ENCODE measurements around the gene EPS8L3. TPM values are rescaled to one million over a fixed set of nuclear protein-coding genes. Genes with fewer than 3 reads are reported as not detected.

The EPS8L3 gene
- polyA plus RNA-seq, 1 donor from 2014 or later, result not detected

GRCh38 chr1:109786531-109787021 is 22.9 kb upstream of the EPS8L3 start:
- no peaks in the 10 kb centered on the region for H3K79me2 ChIP-seq (replicated peaks; ENCODE audit: insufficient read depth, low read length)
- no peaks in the 10 kb centered on the region for H4K20me1 ChIP-seq (ENCODE audit: insufficient read depth)
- H3K36me3 ChIP-seq (ENCODE audit: insufficient read depth, low read length), result no peaks in the 10 kb centered on the region
- H3K27ac ChIP-seq (ENCODE audit: low read length), result no peak overlapping the region
- TF ChIP-seq REST (IDR thresholded peaks at IDR 0.05; ENCODE audit: borderline replicate concordance), result no peak
- TF ChIP-seq MXI1 (conservative IDR thresholded peaks at IDR 0.05; ENCODE audit: poor library complexity, severe bottlenecking), result no peak
- TF ChIP-seq POLR2AphosphoS5 (IDR thresholded peaks at IDR 0.05), result no peak
- no peak for TF ChIP-seq RAD21 (conservative IDR thresholded peaks at IDR 0.05)
- TF ChIP-seq EP300 (conservative IDR thresholded peaks at IDR 0.05; ENCODE audit: poor library complexity, severe bottlenecking), result no peak
- no peak for TF ChIP-seq EZH2 (IDR thresholded peaks at IDR 0.05; ENCODE audit: borderline replicate concordance, insufficient read depth, low read length, poor library complexity, severe bottlenecking)
- no peak for TF ChIP-seq TAF1 (IDR thresholded peaks at IDR 0.05; ENCODE audit: low read depth)
- TF ChIP-seq SMC3 (conservative IDR thresholded peaks at IDR 0.05; ENCODE audit: poor library complexity), result no peak
- TF ChIP-seq, protein P1, sequence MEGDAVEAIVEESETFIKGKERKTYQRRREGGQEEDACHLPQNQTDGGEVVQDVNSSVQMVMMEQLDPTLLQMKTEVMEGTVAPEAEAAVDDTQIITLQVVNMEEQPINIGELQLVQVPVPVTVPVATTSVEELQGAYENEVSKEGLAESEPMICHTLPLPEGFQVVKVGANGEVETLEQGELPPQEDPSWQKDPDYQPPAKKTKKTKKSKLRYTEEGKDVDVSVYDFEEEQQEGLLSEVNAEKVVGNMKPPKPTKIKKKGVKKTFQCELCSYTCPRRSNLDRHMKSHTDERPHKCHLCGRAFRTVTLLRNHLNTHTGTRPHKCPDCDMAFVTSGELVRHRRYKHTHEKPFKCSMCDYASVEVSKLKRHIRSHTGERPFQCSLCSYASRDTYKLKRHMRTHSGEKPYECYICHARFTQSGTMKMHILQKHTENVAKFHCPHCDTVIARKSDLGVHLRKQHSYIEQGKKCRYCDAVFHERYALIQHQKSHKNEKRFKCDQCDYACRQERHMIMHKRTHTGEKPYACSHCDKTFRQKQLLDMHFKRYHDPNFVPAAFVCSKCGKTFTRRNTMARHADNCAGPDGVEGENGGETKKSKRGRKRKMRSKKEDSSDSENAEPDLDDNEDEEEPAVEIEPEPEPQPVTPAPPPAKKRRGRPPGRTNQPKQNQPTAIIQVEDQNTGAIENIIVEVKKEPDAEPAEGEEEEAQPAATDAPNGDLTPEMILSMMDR (IDR thresholded peaks at IDR 0.05; ENCODE audit: poor library complexity, severe bottlenecking), result no peak
- H3K9me2 ChIP-seq (ENCODE audit: insufficient read depth, low read length), result no peaks in the 10 kb centered on the region
- no peak overlapping the region for H3K4me2 ChIP-seq (ENCODE audit: low read length)
- no peaks in the 10 kb centered on the region for H3K27me3 ChIP-seq (ENCODE audit: insufficient read depth, low read depth, low read length)
- H2AFZ ChIP-seq (ENCODE audit: low read depth, low read length), result no peak overlapping the region
- H3K9ac ChIP-seq (ENCODE audit: low read length), result no peak overlapping the region
- no peaks in the 10 kb centered on the region for H3K9me3 ChIP-seq (ENCODE audit: low read length)
- no peak overlapping the region for H3K4me3 ChIP-seq (ENCODE audit: low read length)
- H3F3A ChIP-seq (ENCODE audit: insufficient read depth, low read length, poor library complexity, severe bottlenecking), result no peaks in the 10 kb centered on the region

DNA sequence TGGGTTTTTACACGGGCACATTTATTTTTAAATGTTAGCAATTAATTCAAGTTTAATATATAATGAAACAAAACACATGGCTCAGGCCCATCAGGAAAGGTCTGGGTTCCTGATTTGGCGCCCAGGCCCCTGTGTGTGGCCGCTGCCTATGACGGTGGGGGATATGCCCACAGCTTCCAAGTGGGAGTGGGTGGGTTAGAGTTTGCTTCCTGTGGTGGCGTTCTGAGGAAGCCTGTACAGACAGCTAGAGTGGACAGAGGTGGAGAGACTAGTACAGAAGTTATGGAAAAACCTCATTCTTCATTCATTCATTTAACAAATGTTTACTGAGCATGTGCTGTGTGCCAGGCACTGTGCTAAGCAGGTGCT is 22.4 kb upstream of the EPS8L3 start:
- TF ChIP-seq TAF1 (IDR thresholded peaks at IDR 0.05; ENCODE audit: low read depth) (no peak), POLR2AphosphoS5 (IDR thresholded peaks at IDR 0.05) (no peak), EZH2 (IDR thresholded peaks at IDR 0.05; ENCODE audit: borderline replicate concordance, insufficient read depth, low read length, poor library complexity, severe bottlenecking) (no peak), REST (IDR thresholded peaks at IDR 0.05; ENCODE audit: borderline replicate concordance) (no peak), EP300 (conservative IDR thresholded peaks at IDR 0.05; ENCODE audit: poor library complexity, severe bottlenecking) (no peak), RAD21 (conservative IDR thresholded peaks at IDR 0.05) (no peak), MXI1 (conservative IDR thresholded peaks at IDR 0.05; ENCODE audit: poor library complexity, severe bottlenecking) (no peak), SMC3 (conservative IDR thresholded peaks at IDR 0.05; ENCODE audit: poor library complexity) (no peak)
- TF ChIP-seq, protein P1 (IDR thresholded peaks at IDR 0.05; ENCODE audit: poor library complexity, severe bottlenecking), result no peak

More for the DNA sequence above, 22.4 kb upstream of the EPS8L3 start:
- Histone ChIP-seq H3K27me3 (ENCODE audit: insufficient read depth, low read depth, low read length) (no peaks in the 10 kb centered on the region), H3K9me2 (ENCODE audit: insufficient read depth, low read length) (no peaks in the 10 kb centered on the region), H3K9ac (ENCODE audit: low read length) (no peak overlapping the region), H3K79me2 (replicated peaks; ENCODE audit: insufficient read depth, low read length) (no peaks in the 10 kb centered on the region), H3K4me3 (ENCODE audit: low read length) (no peak overlapping the region), H3K9me3 (ENCODE audit: low read length) (peaks cover 2% of the 10 kb centered on the region), H3K36me3 (ENCODE audit: insufficient read depth, low read length) (no peaks in the 10 kb centered on the region), H3K4me2 (ENCODE audit: low read length) (no peak overlapping the region), H3K27ac (ENCODE audit: low read length) (no peak overlapping the region), H3F3A (ENCODE audit: insufficient read depth, low read length, poor library complexity, severe bottlenecking) (no peaks in the 10 kb centered on the region), H4K20me1 (ENCODE audit: insufficient read depth) (no peaks in the 10 kb centered on the region), H2AFZ (ENCODE audit: low read depth, low read length) (no peak overlapping the region)

Measured in neural cell (in vitro differentiated cells).